ENCODE measurements around the gene KIF3A.
"Not testable (repeated sequence)": the region's sequence is repeated elsewhere in the genome, so short reads cannot be mapped to it uniquely, and the experiment has no call there.

The KIF3A gene

GRCh38 chr5:132695956-132696355 lies 41.4 kb downstream of the KIF3A start:
- Histone ChIP-seq H3K27ac (no peak overlapping the region), H3K36me3 (ENCODE audit: insufficient read depth, low read length) (peaks cover 12% of the 10 kb centered on the region; the same call in 1 of the 2 replicates), H3K9ac (ENCODE audit: insufficient read length) (no peak overlapping the region), H3K4me3 (no peak overlapping the region), H3K9me3 (ENCODE audit: low read depth, low read length) (no peaks in the 10 kb centered on the region)
- no peak for DNase-seq (ENCODE audit: low read depth, low spot score)
- TF ChIP-seq POLR2AphosphoS5 (IDR thresholded peaks at IDR 0.05; ENCODE audit: borderline replicate concordance, low read depth, low read length) (no peak), FOXP2 (optimal IDR thresholded peaks at IDR 0.05; ENCODE audit: control extremely low read depth, extremely low read length, insufficient read depth) (no peak), EZH2 (IDR thresholded peaks at IDR 0.05) (no peak)

- no peak for DNase-seq (ENCODE audit: low read depth, low spot score)
- H3K9ac ChIP-seq (ENCODE audit: insufficient read length): peak overlapping the region; percentile 39
- TF ChIP-seq FOXP2 (optimal IDR thresholded peaks at IDR 0.05; ENCODE audit: control extremely low read depth, extremely low read length, insufficient read depth) (no peak), EZH2 (IDR thresholded peaks at IDR 0.05) (no peak), POLR2AphosphoS5 (IDR thresholded peaks at IDR 0.05; ENCODE audit: borderline replicate concordance, low read depth, low read length) (no peak)
- peak overlapping the region; percentile 77 for H3K27ac ChIP-seq
- 0 out of 2 replicates have a peak, but pooled peaks cover 3% of the 10 kb centered on the region for H3K36me3 ChIP-seq (ENCODE audit: insufficient read depth, low read length)
- no peaks in the 10 kb centered on the region for H3K9me3 ChIP-seq (ENCODE audit: low read depth, low read length)
- no peak overlapping the region for H3K4me3 ChIP-seq
Observed at GRCh38 chr5:132692632-132692967, 44.7 kb downstream of the KIF3A start.

GRCh38 chr5:132691755-132692631 lies 45.4 kb downstream of the KIF3A start:
- not testable (repeated sequence) for H3K4me3 ChIP-seq; DNase-seq (ENCODE audit: low read depth, low spot score); H3K36me3 ChIP-seq (ENCODE audit: insufficient read depth, low read length); H3K9me3 ChIP-seq (ENCODE audit: low read depth, low read length)
- H3K27ac ChIP-seq: peak overlapping the region; percentile 77; the same call in 1 of the 2 replicates
- H3K9ac ChIP-seq (ENCODE audit: insufficient read length): peak overlapping the region; percentile 39

- Histone ChIP-seq H3K36me3 (ENCODE audit: insufficient read depth, low read length) (0 out of 2 replicates have a peak, but pooled peaks cover 3% of the 10 kb centered on the region), H3K9ac (ENCODE audit: insufficient read length) (no peak overlapping the region), H3K9me3 (ENCODE audit: low read depth, low read length) (no peaks in the 10 kb centered on the region), H3K4me3 (no peak overlapping the region), H3K27ac (no peak overlapping the region)
- TF ChIP-seq POLR2AphosphoS5 (IDR thresholded peaks at IDR 0.05; ENCODE audit: borderline replicate concordance, low read depth, low read length) (no peak), EZH2 (IDR thresholded peaks at IDR 0.05) (no peak), FOXP2 (optimal IDR thresholded peaks at IDR 0.05; ENCODE audit: control extremely low read depth, extremely low read length, insufficient read depth) (no peak)
- DNase-seq (ENCODE audit: low read depth, low spot score): no peak
Observed at GRCh38 chr5:132690156-132690555, 47.2 kb downstream of the KIF3A start.

GRCh38 chr5:132689513-132689912 lies 47.8 kb downstream of the KIF3A start:
- TF ChIP-seq EZH2 (IDR thresholded peaks at IDR 0.05) (no peak), POLR2AphosphoS5 (IDR thresholded peaks at IDR 0.05; ENCODE audit: borderline replicate concordance, low read depth, low read length) (no peak), FOXP2 (optimal IDR thresholded peaks at IDR 0.05; ENCODE audit: control extremely low read depth, extremely low read length, insufficient read depth) (no peak)
- Histone ChIP-seq H3K27ac (no peak overlapping the region), H3K9me3 (ENCODE audit: low read depth, low read length) (no peaks in the 10 kb centered on the region), H3K4me3 (no peak overlapping the region), H3K9ac (ENCODE audit: insufficient read length) (no peak overlapping the region), H3K36me3 (ENCODE audit: insufficient read depth, low read length) (0 out of 2 replicates have a peak, but pooled peaks cover 3% of the 10 kb centered on the region)
- no peak for DNase-seq (ENCODE audit: low read depth, low spot score)

- H3K4me3 ChIP-seq: no peak overlapping the region
- no peak overlapping the region for H3K9ac ChIP-seq (ENCODE audit: insufficient read length)
- H3K9me3 ChIP-seq (ENCODE audit: low read depth, low read length): no peaks in the 10 kb centered on the region
- no peak overlapping the region for H3K27ac ChIP-seq
- TF ChIP-seq FOXP2 (optimal IDR thresholded peaks at IDR 0.05; ENCODE audit: control extremely low read depth, extremely low read length, insufficient read depth) (no peak), POLR2AphosphoS5 (IDR thresholded peaks at IDR 0.05; ENCODE audit: borderline replicate concordance, low read depth, low read length) (no peak), EZH2 (IDR thresholded peaks at IDR 0.05) (no peak)
- 0 out of 2 replicates have a peak, but pooled peaks cover 3% of the 10 kb centered on the region for H3K36me3 ChIP-seq (ENCODE audit: insufficient read depth, low read length)
- DNase-seq (ENCODE audit: low read depth, low spot score): no peak
Observed at GRCh38 chr5:132688536-132689339, 48.6 kb downstream of the KIF3A start.

- Histone ChIP-seq H3K9me3 (ENCODE audit: low read depth, low read length) (no peaks in the 10 kb centered on the region), H3K27ac (no peak overlapping the region), H3K36me3 (ENCODE audit: insufficient read depth, low read length) (0 out of 2 replicates have a peak, but pooled peaks cover 3% of the 10 kb centered on the region), H3K9ac (ENCODE audit: insufficient read length) (no peak overlapping the region), H3K4me3 (no peak overlapping the region)
- DNase-seq (ENCODE audit: low read depth, low spot score): no peak
- no peak for TF ChIP-seq FOXP2 (optimal IDR thresholded peaks at IDR 0.05; ENCODE audit: control extremely low read depth, extremely low read length, insufficient read depth)
- no peak for TF ChIP-seq POLR2AphosphoS5 (IDR thresholded peaks at IDR 0.05; ENCODE audit: borderline replicate concordance, low read depth, low read length)
- no peak for TF ChIP-seq EZH2 (IDR thresholded peaks at IDR 0.05)
Observed at GRCh38 chr5:132687995-132688394, 49.4 kb downstream of the KIF3A start.

GRCh38 chr5:132686193-132686592 lies 51.2 kb downstream of the KIF3A start:
- no peak for DNase-seq (ENCODE audit: low read depth, low spot score)
- TF ChIP-seq EZH2 (IDR thresholded peaks at IDR 0.05) (no peak), FOXP2 (optimal IDR thresholded peaks at IDR 0.05; ENCODE audit: control extremely low read depth, extremely low read length, insufficient read depth) (no peak), POLR2AphosphoS5 (IDR thresholded peaks at IDR 0.05; ENCODE audit: borderline replicate concordance, low read depth, low read length) (no peak)
- Histone ChIP-seq H3K4me3 (no peak overlapping the region), H3K9ac (ENCODE audit: insufficient read length) (no peak overlapping the region), H3K9me3 (ENCODE audit: low read depth, low read length) (no peaks in the 10 kb centered on the region), H3K36me3 (ENCODE audit: insufficient read depth, low read length) (no peaks in the 10 kb centered on the region), H3K27ac (no peak overlapping the region)
